Osteoblast (primary cell): ENCODE measurements around the gene XRCC5. TPM values are rescaled to one million over a fixed set of nuclear protein-coding genes. Genes with fewer than 3 reads are reported as not detected.

Source experiments
- DNase-seq: peaks from one replicate; pipeline ENCODE4 v3.0.0; 2011; ENCODE audit warnings: low spot score, mixed read lengths; ENCODE audit not compliant: insufficient read length; ENCODE audit errors: missing footprints
- H2AFZ ChIP-seq: 2 replicates; pipeline ENCODE4 v1.6.0; 2011; ENCODE audit warnings: mild to moderate bottlenecking, low read length
- H3K27ac ChIP-seq: 2 replicates; pipeline ENCODE4 v1.5.1; 2011; ENCODE audit warnings: mild to moderate bottlenecking, low read depth, low read length, moderate library complexity
- H3K27me3 ChIP-seq: 2 replicates; pipeline ENCODE4 v1.6.0; 2012; ENCODE audit warnings: mild to moderate bottlenecking, control low read depth, inconsistent platforms, low read length, moderate library complexity; ENCODE audit not compliant: insufficient read depth
- H3K36me3 ChIP-seq: 2 replicates; pipeline ENCODE4 v1.5.1; 2011; ENCODE audit warnings: mild to moderate bottlenecking, low read length, control low read depth, moderate library complexity; ENCODE audit not compliant: insufficient read depth
- H3K4me1 ChIP-seq: 2 replicates; pipeline ENCODE4 v1.5.1; 2011; ENCODE audit warnings: mild to moderate bottlenecking, low read length, control low read depth, moderate library complexity; ENCODE audit not compliant: insufficient read depth
- H3K4me2 ChIP-seq: 2 replicates; pipeline ENCODE4 v1.6.0; 2011; ENCODE audit warnings: mild to moderate bottlenecking, low read length; ENCODE audit not compliant: insufficient read depth
- H3K4me3 ChIP-seq: fragments of 200-600 bp; sonication (generic); 3 replicates; pipeline ENCODE4 v1.5.1; 2012; ENCODE audit warnings: mild to moderate bottlenecking, low read length, inconsistent platforms; ENCODE audit not compliant: insufficient read depth
- H3K79me2 ChIP-seq: 2 replicates; pipeline ENCODE4 v1.6.0; 2012; ENCODE audit warnings: mild to moderate bottlenecking, low read length, control low read depth, inconsistent platforms; ENCODE audit not compliant: insufficient read depth
- H3K9me3 ChIP-seq: 2 replicates; pipeline ENCODE4 v1.5.1; 2011; ENCODE audit warnings: low read depth, low read length, control low read depth
- H4K20me1 ChIP-seq: 2 replicates; pipeline ENCODE4 v1.6.0; 2012; ENCODE audit warnings: mild to moderate bottlenecking, low read length, control low read depth; ENCODE audit not compliant: insufficient read depth
- total RNA-seq: library from RNA; depleted of rRNA; stranded (reverse); fragments of >200 nt; gene quantifications from 2 replicates; pipeline ENCODE4 v1.2.3, GENCODE V29; 2012
- TF ChIP-seq, protein P1 (sequence below): IDR thresholded peaks from 2 replicates; pipeline ENCODE4 v1.5.1; 2011; ENCODE audit warnings: mild to moderate bottlenecking, low read depth, low read length, moderate library complexity; ENCODE audit errors: extremely low read depth

Gene XRCC5
- total RNA-seq, 1 donor, result 203 TPM

- Histone ChIP-seq H3K4me3 (no peak overlapping the region), H2AFZ (no peak overlapping the region), H4K20me1 (no peaks in the 10 kb centered on the region), H3K4me2 (no peak overlapping the region), H3K9me3 (no peaks in the 10 kb centered on the region), H3K4me1 (no peaks in the 10 kb centered on the region), H3K27ac (no peak overlapping the region), H3K79me2 (no peaks in the 10 kb centered on the region), H3K36me3 (no peaks in the 10 kb centered on the region), H3K27me3 (no peaks in the 10 kb centered on the region)
- DNase-seq, result no peak
- TF ChIP-seq, protein P1, sequence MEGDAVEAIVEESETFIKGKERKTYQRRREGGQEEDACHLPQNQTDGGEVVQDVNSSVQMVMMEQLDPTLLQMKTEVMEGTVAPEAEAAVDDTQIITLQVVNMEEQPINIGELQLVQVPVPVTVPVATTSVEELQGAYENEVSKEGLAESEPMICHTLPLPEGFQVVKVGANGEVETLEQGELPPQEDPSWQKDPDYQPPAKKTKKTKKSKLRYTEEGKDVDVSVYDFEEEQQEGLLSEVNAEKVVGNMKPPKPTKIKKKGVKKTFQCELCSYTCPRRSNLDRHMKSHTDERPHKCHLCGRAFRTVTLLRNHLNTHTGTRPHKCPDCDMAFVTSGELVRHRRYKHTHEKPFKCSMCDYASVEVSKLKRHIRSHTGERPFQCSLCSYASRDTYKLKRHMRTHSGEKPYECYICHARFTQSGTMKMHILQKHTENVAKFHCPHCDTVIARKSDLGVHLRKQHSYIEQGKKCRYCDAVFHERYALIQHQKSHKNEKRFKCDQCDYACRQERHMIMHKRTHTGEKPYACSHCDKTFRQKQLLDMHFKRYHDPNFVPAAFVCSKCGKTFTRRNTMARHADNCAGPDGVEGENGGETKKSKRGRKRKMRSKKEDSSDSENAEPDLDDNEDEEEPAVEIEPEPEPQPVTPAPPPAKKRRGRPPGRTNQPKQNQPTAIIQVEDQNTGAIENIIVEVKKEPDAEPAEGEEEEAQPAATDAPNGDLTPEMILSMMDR, result no peak
Measured at GRCh38 chr2:216243026-216243425, 133.9 kb downstream of the XRCC5 start.

DNA sequence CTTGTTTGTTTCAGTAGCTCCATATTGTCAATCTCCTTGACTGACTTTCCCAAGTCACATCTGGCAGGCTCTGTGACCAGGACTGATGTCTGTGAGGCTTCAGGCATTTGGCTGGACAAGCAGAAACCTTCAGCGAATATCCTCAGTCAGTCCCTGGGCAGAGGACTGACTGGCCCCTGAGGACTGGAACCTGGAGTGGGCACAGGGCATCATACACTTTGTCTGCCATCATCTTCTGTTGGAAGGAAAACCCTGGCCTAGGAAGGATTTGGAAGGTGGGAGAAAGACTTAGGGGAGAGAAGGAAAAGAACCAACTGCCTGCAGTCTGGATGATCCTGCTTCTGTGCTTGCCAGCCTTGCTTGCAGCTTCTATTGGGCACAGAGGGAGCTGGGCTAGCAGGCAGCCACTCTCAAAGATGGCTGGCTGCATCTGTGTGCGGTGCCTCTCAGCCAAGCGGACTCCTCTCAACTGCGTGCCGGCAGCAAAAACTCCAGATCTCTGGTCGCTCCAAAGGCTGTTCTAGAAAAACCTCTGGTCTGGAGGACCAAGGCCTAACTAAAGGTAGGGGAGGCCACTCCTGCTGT, 136.3 kb downstream of the XRCC5 start:
- Histone ChIP-seq H2AFZ (no peak overlapping the region), H3K36me3 (no peaks in the 10 kb centered on the region), H3K9me3 (no peaks in the 10 kb centered on the region), H4K20me1 (no peaks in the 10 kb centered on the region), H3K27me3 (no peaks in the 10 kb centered on the region), H3K4me3 (no peak overlapping the region), H3K27ac (no peak overlapping the region), H3K4me2 (no peak overlapping the region), H3K79me2 (no peaks in the 10 kb centered on the region), H3K4me1 (no peaks in the 10 kb centered on the region)
- DNase-seq, result no peak
- TF ChIP-seq, protein P1, result no peak

GRCh38 chr2:216246766-216247165, 137.6 kb downstream of the XRCC5 start:
- H3K9me3 ChIP-seq, result no peaks in the 10 kb centered on the region
- H3K4me1 ChIP-seq, result no peaks in the 10 kb centered on the region
- no peaks in the 10 kb centered on the region for H3K79me2 ChIP-seq
- no peak overlapping the region for H3K4me2 ChIP-seq
- no peaks in the 10 kb centered on the region for H3K27me3 ChIP-seq
- TF ChIP-seq, protein P1, result no peak
- H3K36me3 ChIP-seq, result no peaks in the 10 kb centered on the region
- no peaks in the 10 kb centered on the region for H4K20me1 ChIP-seq
- H3K27ac ChIP-seq, result no peak overlapping the region
- no peak overlapping the region for H3K4me3 ChIP-seq
- no peak overlapping the region for H2AFZ ChIP-seq
- DNase-seq, result no peak

Other genes starting within 250 kb of the XRCC5 start
- 1.1 and 1.8 TPM in 2 replicates for gene MREG, start 95.8 kb upstream of the XRCC5 start, total RNA-seq
- gene PECR, start 27.5 kb upstream of the XRCC5 start, total RNA-seq, result 9.7 and 10.1 TPM in 2 replicates
- 0.36 and 0.88 TPM in 2 replicates for gene TMEM169, start 27.4 kb upstream of the XRCC5 start, total RNA-seq